Right lobe of liver (tissue), 4 donors: ENCODE data around the gene APCDD1L.

Experiments
- CTCF ChIP-seq, 4 donors: fragments of 200-600 bp in 3 of 4; fragments of 450-650 bp in 1 of 4; IDR thresholded peaks; one replicate each; pipeline versions ENCODE4 v1.5.1 to v1.8.0; 2016 to 2022; ENCODE audit warnings: antibody characterized with exemption in 4 of 4, mild to moderate bottlenecking in 2 of 4
- POLR2A ChIP-seq: fragments of 450-650 bp; IDR thresholded peaks from one replicate; pipeline ENCODE4 v1.6.1; 2017; ENCODE audit warnings: antibody characterized with exemption, mild to moderate bottlenecking
- donor health status: DM: no; HTN: no; CAD: no.
- donor health status: DM: no; HTN: no; CAD: no.
- donor health status: DM: no; HTN: yes; CAD: no.

DNA sequence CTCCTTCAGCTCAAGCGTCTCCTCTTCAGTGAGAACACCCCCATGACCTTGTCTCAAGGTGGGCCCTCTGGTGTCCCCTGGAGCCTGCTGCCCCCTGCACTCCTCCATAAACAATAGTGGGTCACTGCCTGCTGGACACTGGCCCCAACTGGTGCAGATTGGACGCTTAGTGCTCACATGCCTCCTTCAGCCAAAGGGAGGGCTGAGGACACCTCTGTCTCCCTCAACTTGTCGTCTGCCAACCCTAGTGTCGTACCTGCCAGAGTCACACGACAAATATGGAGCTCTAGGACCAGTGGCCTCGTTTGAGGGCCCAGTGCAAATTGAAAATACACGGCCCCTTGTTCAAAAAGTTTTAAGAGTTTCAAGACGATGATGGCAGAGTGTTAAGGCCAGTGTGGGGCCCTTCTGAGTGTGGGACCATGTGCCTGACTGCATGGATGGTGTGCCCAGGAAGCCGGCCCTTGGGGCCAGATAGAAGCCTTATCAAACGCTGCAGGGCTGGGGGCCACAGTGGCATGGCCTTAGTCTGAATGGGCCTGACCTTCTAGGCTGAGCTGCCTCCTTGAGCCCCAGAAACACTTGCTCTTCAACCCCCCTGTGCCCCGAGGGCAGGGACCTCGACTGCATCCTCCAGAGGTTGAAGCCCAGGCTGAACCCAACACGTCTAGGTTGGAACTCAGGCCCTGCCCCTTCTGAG, 20.1 kb downstream of the APCDD1L start:
- TF ChIP-seq CTCF (IDR thresholded peaks at IDR 0.05), result no peak
- no peak for TF ChIP-seq POLR2A
